H9 (cell line): ENCODE measurements around the gene TMEM181. TPM values are rescaled to one million over a fixed set of nuclear protein-coding genes. Genes with fewer than 3 reads are reported as not detected.

ENCODE experiments used
- DNase-seq: peaks from one replicate; pipeline ENCODE4 v3.0.0-alpha.2; 2017
- H2AFZ ChIP-seq: one replicate; pipeline ENCODE4 v1.6.1; 2013; ENCODE audit warnings: mild to moderate bottlenecking, low read length, control low read depth, moderate library complexity
- H2AK5ac ChIP-seq: 2 replicates; pipeline ENCODE4 v1.6.1; 2013; ENCODE audit warnings: low read length, control low read depth, mixed read lengths; ENCODE audit not compliant: insufficient read length
- H2BK120ac ChIP-seq: one replicate; pipeline ENCODE4 v1.6.1; 2013; ENCODE audit warnings: low read depth, mild to moderate bottlenecking, low read length, control low read depth, inconsistent platforms; ENCODE audit not compliant: poor library complexity, severe bottlenecking
- H2BK12ac ChIP-seq: 2 replicates; pipeline ENCODE4 v1.6.1; 2013; ENCODE audit warnings: low read length, control low read depth, mixed read lengths, low read depth; ENCODE audit not compliant: insufficient read length
- H2BK15ac ChIP-seq: 2 replicates; pipeline ENCODE4 v1.6.1; 2013; ENCODE audit warnings: low read depth, low read length, control low read depth
- H2BK20ac ChIP-seq: one replicate; pipeline ENCODE4 v1.6.1; 2013; ENCODE audit warnings: low read depth, mild to moderate bottlenecking, low read length, control low read depth, inconsistent platforms; ENCODE audit not compliant: poor library complexity, severe bottlenecking
- H2BK5ac ChIP-seq: 2 replicates; pipeline ENCODE4 v1.6.1; 2013; ENCODE audit warnings: low read length, control low read depth, mixed read lengths; ENCODE audit not compliant: insufficient read length
- H3K14ac ChIP-seq: 2 replicates; pipeline ENCODE4 v1.6.1; 2013; ENCODE audit warnings: low read length, control low read depth; ENCODE audit not compliant: insufficient read depth
- H3K18ac ChIP-seq: 2 replicates; pipeline ENCODE4 v1.6.1; 2013; ENCODE audit warnings: low read depth, mild to moderate bottlenecking, mixed read lengths, low read length, control low read depth; ENCODE audit not compliant: insufficient read length
- H3K23ac ChIP-seq: 2 replicates; pipeline ENCODE4 v1.6.1; 2013; ENCODE audit warnings: low read length, control low read depth, mixed read lengths, low read depth; ENCODE audit not compliant: insufficient read length
- H3K23me2 ChIP-seq: 2 replicates; pipeline ENCODE4 v1.6.1; 2013; ENCODE audit warnings: low read depth, mild to moderate bottlenecking, mixed read lengths, low read length, control low read depth; ENCODE audit not compliant: insufficient read length, poor library complexity, severe bottlenecking
- H3K27ac ChIP-seq: 2 replicates; pipeline ENCODE4 v1.5.1; 2013; ENCODE audit warnings: low read length, control low read depth, mixed read lengths, low read depth; ENCODE audit not compliant: insufficient read length
- H3K27me3 ChIP-seq: 2 replicates; pipeline ENCODE4 v1.6.1; 2013; ENCODE audit warnings: low read length, control low read depth, inconsistent platforms; ENCODE audit not compliant: insufficient read depth
- H3K4ac ChIP-seq: 2 replicates; pipeline ENCODE4 v1.6.1; 2013; ENCODE audit warnings: low read depth, mild to moderate bottlenecking, control low read depth, inconsistent platforms, low read length, moderate library complexity
- H3K4me1 ChIP-seq: 2 replicates; pipeline ENCODE4 v1.6.1; 2013; ENCODE audit warnings: low read length, control low read depth, inconsistent platforms; ENCODE audit not compliant: insufficient read depth
- H3K4me2 ChIP-seq: 2 replicates; pipeline ENCODE4 v1.6.1; 2013; ENCODE audit warnings: low read length, control low read depth, mixed read lengths; ENCODE audit not compliant: insufficient read length, insufficient read depth
- H3K56ac ChIP-seq: 2 replicates; pipeline ENCODE4 v1.6.1; 2013; ENCODE audit warnings: low read depth, mild to moderate bottlenecking, mixed read lengths, low read length, control low read depth; ENCODE audit not compliant: insufficient read length
- H3K79me1 ChIP-seq: 2 replicates; pipeline ENCODE4 v1.6.1; 2013; ENCODE audit warnings: low read depth, mild to moderate bottlenecking, moderate library complexity, low read length, control low read depth, inconsistent platforms; ENCODE audit not compliant: insufficient read depth, poor library complexity, severe bottlenecking
- H3K79me2 ChIP-seq: 2 replicates; pipeline ENCODE4 v1.6.1; 2013; ENCODE audit warnings: low read length, control low read depth, inconsistent platforms; ENCODE audit not compliant: insufficient read depth
- H3K9ac ChIP-seq: 2 replicates; pipeline ENCODE4 v1.6.1; 2013; ENCODE audit warnings: low read length, control low read depth, mixed read lengths; ENCODE audit not compliant: insufficient read length; ENCODE audit errors: extremely low read depth
- H3K9me3 ChIP-seq: one replicate; pipeline ENCODE4 v1.6.1; 2013; ENCODE audit warnings: low read depth, low read length, inconsistent platforms; ENCODE audit not compliant: control insufficient read depth
- H3T11ph ChIP-seq: one replicate; pipeline ENCODE4 v1.6.1; 2013; ENCODE audit warnings: mild to moderate bottlenecking, low read length, control low read depth, inconsistent platforms
- H4K20me1 ChIP-seq: one replicate; pipeline ENCODE4 v1.6.1; 2013; ENCODE audit not compliant: control insufficient read depth, insufficient read length, insufficient read depth
- H4K5ac ChIP-seq: 2 replicates; pipeline ENCODE4 v1.6.1; 2013; ENCODE audit warnings: low read depth, mild to moderate bottlenecking, mixed read lengths, low read length, control low read depth; ENCODE audit not compliant: insufficient read length
- H4K8ac ChIP-seq: replicated peaks from 2 replicates; pipeline ENCODE4 v1.6.1; 2013; ENCODE audit warnings: low read length, control low read depth, mixed read lengths, low read depth; ENCODE audit not compliant: insufficient read length
- H4K91ac ChIP-seq: 2 replicates; pipeline ENCODE4 v1.6.1; 2013; ENCODE audit warnings: low read depth, mild to moderate bottlenecking, moderate library complexity, mixed read lengths, low read length, control low read depth; ENCODE audit not compliant: insufficient read length
- H3K27ac Mint-ChIP-seq, 3 experiments: 2 replicates in 2 of 3; 3 replicates in 1 of 3; pipeline ENCODE4 v1.8.0; 2020 to 2021; ENCODE audit warnings: mixed read lengths in 3 of 3, mild to moderate bottlenecking in 1 of 3, moderate library complexity in 1 of 3
- H3K27me3 Mint-ChIP-seq: 2 replicates; pipeline ENCODE4 v1.8.0; 2021; ENCODE audit warnings: low read depth, mild to moderate bottlenecking, moderate library complexity, mixed read lengths
- H3K36me3 Mint-ChIP-seq, 3 experiments: 2 replicates in 2 of 3; 3 replicates in 1 of 3; pipeline ENCODE4 v1.8.0; 2020 to 2021; ENCODE audit warnings: low read depth in 3 of 3, mixed read lengths in 3 of 3; ENCODE audit not compliant: insufficient read depth in 1 of 3
- H3K4me1 Mint-ChIP-seq, 2 experiments: 2 replicates each; pipeline ENCODE4 v1.8.0; 2020; ENCODE audit warnings: mixed read lengths in 2 of 2
- H3K4me3 Mint-ChIP-seq, 2 experiments: 2 replicates in 1 of 2; 3 replicates in 1 of 2; pipeline ENCODE4 v1.8.0; 2020 to 2021; ENCODE audit warnings: mild to moderate bottlenecking in 2 of 2, mixed read lengths in 2 of 2, moderate library complexity in 1 of 2
- H3K9me3 Mint-ChIP-seq, 2 experiments: 2 replicates in 1 of 2; 3 replicates in 1 of 2; pipeline ENCODE4 v1.8.0; 2020; ENCODE audit warnings: mild to moderate bottlenecking in 2 of 2, mixed read lengths in 2 of 2, moderate library complexity in 1 of 2
- WGBS: extraction: QIAGEN DNeasy Blood & Tissue Kit; methylation state at CpG from one replicate; pipeline ENCODE4 v1.1.7; 2013; ENCODE audit warnings: missing lambda C conversion rate, low lambda C conversion rate, mixed read lengths; ENCODE audit not compliant: insufficient read length; ENCODE audit errors: extremely low coverage; 5-methylcytosine and 5-hydroxymethylcytosine counted together
- total RNA-seq: library from RNA; stranded (reverse); gene quantifications from 2 replicates; pipeline ENCODE4 v1.2.1, GENCODE V29; 2021
- TF ChIP-seq, protein P1 (sequence below): fragments of 200-600 bp; sonication (generic); conservative IDR thresholded peaks from 3 replicates; pipeline ENCODE4 v1.8.0; 2021; ENCODE audit warnings: antibody characterized with exemption, mild to moderate bottlenecking

Gene TMEM181
- total RNA-seq, 1 experiment from 2014 or later, result 24.4 TPM

DNA sequence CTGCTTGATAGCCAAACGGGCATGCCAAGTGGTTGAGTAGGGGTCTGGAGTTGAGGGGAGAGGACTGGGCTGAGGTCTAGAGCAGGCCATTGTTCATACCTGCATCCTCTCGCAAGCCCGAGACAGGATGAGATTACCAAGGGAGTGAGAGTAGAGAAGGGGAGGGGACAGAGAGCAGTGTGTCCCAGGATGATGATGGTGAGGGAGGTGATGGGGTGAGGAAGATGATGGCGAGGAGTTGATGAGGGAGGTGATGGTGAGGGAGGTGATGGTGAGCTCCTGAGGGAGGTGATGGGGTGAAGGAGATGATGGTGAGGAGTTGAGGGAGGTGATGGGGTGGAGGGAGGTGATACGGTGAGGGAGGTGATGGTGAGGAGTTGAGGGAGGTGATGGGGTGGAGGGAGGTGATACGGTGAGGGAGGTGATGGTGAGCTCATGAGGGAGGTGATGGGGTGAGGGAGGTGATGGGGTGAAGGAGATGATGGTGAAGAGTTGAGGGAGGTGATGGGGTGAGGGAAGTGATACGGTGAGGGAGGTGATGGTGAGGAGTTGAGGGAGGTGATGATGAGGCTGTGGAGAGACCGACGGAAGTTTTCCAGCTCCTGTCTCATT, 6.4 kb downstream of the TMEM181 start:
- Histone ChIP-seq H4K91ac (no peak overlapping the region), H2BK120ac (no peak overlapping the region), H2AK5ac (no peak overlapping the region), H2AFZ (no peak overlapping the region), H2BK15ac (no peak overlapping the region), H2BK20ac (no peak overlapping the region), H3K27ac (no peak overlapping the region), H4K5ac (no peak overlapping the region), H3K4me1 (peaks cover under 1% of the 10 kb centered on the region; the same call in 1 of the 2 replicates), H3K23ac (no peak overlapping the region), H2BK5ac (no peak overlapping the region), H3K9ac (no peak overlapping the region), H3K79me2 (peaks cover 33% of the 10 kb centered on the region; the same call in 1 of the 2 replicates), H4K20me1 (no peaks in the 10 kb centered on the region), H3K14ac (no peak overlapping the region), H3T11ph (no peak overlapping the region), H3K4ac (no peak overlapping the region), H3K27me3 (no peaks in the 10 kb centered on the region), H3K18ac (no peak overlapping the region), H2BK12ac (no peak overlapping the region), H3K4me2 (no peak overlapping the region), H4K8ac (no peak overlapping the region), H3K79me1 (peaks cover 3% of the 10 kb centered on the region), H3K56ac (no peak overlapping the region), H3K23me2 (no peaks in the 10 kb centered on the region), H3K9me3 (no peaks in the 10 kb centered on the region)
- Mint-ChIP-seq H3K9me3 (no peaks in the 10 kb centered on the region), H3K27ac (peak overlapping the region in 1 of 3 experiments; percentile 32; a peak in 2 of 7 replicates), H3K4me3 (no peak overlapping the region; a peak in 1 of 5 replicates), H3K36me3 (peaks cover 3 to 9% (median 5%) of the 10 kb centered on the region in 3 experiments; a peak in 5 of 7 replicates), H3K27me3 (no peaks in the 10 kb centered on the region), H3K4me1 (peaks cover 36 to 49% of the 10 kb centered on the region in 2 experiments)
- TF ChIP-seq, protein P1, sequence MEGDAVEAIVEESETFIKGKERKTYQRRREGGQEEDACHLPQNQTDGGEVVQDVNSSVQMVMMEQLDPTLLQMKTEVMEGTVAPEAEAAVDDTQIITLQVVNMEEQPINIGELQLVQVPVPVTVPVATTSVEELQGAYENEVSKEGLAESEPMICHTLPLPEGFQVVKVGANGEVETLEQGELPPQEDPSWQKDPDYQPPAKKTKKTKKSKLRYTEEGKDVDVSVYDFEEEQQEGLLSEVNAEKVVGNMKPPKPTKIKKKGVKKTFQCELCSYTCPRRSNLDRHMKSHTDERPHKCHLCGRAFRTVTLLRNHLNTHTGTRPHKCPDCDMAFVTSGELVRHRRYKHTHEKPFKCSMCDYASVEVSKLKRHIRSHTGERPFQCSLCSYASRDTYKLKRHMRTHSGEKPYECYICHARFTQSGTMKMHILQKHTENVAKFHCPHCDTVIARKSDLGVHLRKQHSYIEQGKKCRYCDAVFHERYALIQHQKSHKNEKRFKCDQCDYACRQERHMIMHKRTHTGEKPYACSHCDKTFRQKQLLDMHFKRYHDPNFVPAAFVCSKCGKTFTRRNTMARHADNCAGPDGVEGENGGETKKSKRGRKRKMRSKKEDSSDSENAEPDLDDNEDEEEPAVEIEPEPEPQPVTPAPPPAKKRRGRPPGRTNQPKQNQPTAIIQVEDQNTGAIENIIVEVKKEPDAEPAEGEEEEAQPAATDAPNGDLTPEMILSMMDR, result no peak
- DNase-seq, result no peak
- WGBS, result 100% methylated on average over 6 of the region's 9 CpGs
